Gastroesophageal sphincter (tissue), 3 donors: ENCODE data around the gene MBLAC2.

Source experiments
- CTCF ChIP-seq, 4 experiments: fragments of 200-600 bp in 2 of 4; fragments of 450-650 bp in 2 of 4; sonication (generic) in 1 of 4; IDR thresholded peaks; one replicate each; pipeline ENCODE4 v1.5.1; 2017 to 2019; ENCODE audit warnings: antibody characterized with exemption in 4 of 4, mild to moderate bottlenecking in 2 of 4, moderate library complexity in 2 of 4
- EP300 ChIP-seq: sonication (generic); formaldehyde crosslinking; IDR thresholded peaks from one replicate; pipeline ENCODE4 v1.6.1; 2017; ENCODE audit warnings: antibody characterized with exemption, mild to moderate bottlenecking
- POLR2A ChIP-seq, 2 donors: fragments of 450-650 bp; IDR thresholded peaks; one replicate each; pipeline ENCODE4 v1.6.1; 2017; ENCODE audit warnings: antibody characterized with exemption in 2 of 2, mild to moderate bottlenecking in 2 of 2, moderate library complexity in 1 of 2

DNA sequence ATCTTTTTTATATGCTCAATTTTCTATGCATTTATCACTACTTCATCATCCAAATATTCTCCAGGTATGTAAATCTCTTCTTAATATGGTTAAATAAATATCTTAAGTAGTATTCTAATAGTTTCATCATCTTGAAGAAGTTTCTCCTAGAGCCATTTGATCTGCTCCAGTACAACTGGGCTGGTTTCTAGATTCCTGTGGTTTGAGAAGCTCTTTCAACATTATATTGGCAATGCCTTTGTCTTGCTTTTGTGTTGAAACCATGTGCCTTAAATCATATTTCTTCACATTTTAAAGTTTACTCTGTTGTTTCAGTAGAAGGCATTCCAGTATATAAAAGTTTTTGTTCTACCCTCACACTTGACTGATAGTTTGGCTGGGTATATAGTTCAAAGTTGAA, 27.6 kb downstream of the MBLAC2 start:
- TF ChIP-seq CTCF (IDR thresholded peaks at IDR 0.05) (no peak), POLR2A (IDR thresholded peaks at IDR 0.05) (no peak), EP300 (no peak)
